GM19467 (cell line): Measurements from ENCODE around the gene RARG.

Source experiments
- ATAC-seq: cut with Tn5 transposase; IDR thresholded peaks from one replicate; pipeline ENCODE4 v1.9.1; 2021; ENCODE audit warnings: mild to moderate bottlenecking, moderate library complexity; ENCODE audit not compliant: unreplicated experiment

Gene RARG

DNA sequence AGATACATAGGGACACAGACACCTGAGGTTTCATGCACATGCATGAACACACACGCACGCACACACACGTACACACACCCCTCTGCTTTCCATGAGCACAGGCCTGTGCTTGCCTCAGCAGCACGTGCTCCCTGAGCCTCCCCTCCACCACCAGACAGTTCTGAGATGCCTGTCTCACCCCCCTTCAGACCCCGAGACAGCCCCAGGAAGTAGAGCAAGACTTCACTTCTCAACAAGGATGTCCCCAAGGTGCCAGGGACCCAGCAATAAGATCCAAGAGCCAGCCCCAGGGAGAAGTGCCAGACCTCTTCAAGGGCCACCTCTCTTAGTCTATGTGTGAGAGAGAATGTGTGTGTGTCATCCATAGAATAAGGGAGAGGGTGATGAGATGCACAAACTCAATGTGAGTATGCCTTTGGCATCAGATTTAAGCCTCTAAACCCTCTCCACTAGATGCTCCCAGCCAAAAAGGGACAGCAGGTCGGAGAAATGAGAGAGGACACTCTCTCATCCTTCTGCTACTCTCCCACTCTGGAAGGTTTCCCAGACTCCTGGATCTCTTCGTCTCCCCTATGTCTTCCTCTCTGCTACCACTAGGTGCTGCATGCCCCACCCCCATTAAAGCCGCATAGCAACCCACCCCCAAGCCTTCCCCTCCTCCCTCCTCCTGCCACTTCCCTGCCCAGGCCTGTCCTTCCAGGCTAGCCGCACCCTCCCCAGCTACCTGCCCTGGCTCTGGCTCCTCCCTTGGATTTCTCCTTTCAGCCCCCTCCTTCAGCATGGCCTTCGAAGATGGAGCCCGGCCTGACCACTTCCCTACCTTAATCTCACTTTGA lies 7.7 kb downstream of the RARG start:
- no peak for ATAC-seq

DNA sequence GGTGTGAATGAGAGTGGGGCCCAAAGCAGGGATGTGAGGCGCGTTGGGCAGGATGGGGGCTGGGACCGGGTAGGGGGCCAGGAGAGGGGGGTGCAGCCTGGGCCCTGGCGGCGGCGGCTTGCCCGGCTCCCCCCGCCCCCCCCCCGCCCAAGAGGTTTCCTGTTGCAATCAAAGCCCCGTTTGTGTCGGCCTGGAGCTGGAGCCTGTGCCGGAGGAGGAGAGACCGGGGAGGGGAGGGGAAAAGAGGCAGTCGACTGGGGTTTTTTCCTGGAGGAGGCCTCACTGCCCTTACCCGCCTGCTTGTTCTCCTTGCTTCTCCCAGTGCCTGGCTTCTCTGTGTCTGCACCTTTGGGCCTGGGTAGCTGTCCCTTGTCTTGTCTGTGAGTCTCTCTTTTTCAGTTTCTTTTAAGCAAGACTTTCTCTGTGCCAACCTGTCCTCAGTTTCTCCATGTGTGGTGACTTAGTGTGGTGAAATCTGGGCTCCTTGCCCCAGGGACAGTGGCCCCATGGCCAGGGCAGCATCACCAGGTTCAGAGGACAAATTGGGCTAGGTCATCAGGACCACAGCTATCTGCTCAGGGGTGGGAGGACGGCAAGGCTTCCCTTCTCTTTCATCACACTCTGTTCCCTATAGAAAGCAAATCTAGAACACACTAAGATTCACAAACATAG lies 8.5 kb downstream of the RARG start:
- no peak for ATAC-seq

DNA sequence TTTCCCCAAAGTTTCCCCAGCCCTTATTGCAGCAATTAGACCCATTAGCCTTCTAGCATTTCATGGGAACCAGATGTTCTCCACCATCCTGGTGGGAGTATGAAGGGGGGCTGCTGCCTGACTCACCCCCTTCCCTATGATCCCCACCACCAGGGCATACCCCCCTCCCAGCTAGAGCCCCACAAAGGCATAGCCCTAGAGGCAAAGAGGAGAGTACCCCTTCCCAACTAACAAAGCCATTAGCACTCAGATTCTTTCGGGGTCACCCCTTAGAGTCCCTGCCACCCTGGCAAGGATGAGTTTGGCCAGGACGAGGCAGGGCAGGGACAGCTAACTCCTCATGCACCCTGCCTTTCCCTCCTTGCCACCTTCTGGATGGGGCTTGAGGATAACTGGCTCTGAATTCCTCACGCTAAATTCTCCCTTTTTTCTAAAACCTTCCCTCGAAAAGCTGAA lies 9.2 kb downstream of the RARG start:
- no peak for ATAC-seq

DNA sequence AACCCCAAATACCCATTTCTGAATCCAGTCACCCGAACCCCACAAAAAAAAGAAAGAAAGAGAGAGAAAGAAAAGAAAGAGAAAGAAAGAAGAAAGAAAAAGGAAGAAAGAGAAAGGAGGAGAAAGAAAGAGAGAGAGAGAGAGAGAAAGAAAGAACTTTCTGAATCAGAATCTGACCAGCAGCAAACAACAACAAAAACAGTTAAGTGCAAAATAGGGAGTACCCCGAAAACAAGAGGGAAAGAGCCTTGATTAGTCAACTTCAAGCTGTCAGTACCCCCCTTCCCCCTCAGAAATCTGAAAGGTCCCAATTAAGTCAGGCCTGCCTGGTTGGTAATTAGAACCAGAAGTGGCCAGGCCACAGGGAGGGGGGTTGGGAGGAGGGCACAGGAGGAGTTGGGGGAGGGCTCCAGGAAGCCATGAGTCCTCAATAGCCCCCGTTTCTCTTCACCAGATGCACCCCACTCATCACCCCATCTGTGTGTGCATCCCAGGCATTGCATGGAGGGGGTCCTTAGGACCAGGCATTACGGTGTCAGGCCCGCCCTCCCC lies 9.8 kb downstream of the RARG start:
- ATAC-seq, result no peak

DNA sequence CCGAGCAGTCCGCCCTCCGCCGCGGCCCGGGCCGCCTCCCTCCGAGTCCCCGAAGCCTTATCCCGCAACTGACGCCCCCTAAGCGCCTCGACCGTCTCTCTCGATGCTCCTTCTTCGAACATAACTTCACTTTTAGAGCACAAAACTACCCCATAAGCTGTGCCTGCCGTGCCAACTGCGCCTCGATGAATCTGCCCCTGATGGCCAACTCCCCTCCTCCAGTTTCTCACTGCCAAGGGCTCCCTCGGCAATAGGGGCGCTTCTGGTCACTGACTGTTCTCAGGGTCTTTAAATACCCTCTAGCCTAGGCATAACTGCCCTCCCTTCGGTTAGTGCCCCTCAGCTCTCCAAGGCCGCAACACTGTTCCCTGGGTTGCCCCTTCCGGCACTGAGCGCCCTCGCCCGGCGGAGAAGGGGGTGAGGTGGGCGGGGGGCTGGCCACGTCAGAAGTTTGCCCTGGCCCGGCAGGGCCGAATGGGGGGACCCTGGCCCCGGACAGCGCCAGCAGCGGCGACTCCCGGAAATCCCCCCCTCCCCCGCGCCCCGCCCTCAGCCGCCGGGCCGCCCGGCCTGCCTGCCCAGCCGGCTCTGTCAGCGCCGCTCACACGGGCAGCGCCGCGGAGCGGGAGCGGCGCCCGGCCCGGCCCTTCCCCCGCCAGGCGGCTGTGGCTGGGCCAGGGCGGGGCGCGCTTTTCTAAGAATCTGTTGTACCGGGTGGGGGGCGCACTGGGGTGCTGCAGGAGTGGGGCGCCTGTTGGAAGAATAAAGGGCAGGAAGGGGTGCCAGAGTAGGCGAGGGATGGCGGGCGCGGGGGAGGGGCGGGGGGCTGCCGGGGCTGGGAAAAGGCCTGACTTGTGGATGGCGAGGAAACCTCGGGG lies 10.6 kb downstream of the RARG start:
- peak; percentile 26 for ATAC-seq

DNA sequence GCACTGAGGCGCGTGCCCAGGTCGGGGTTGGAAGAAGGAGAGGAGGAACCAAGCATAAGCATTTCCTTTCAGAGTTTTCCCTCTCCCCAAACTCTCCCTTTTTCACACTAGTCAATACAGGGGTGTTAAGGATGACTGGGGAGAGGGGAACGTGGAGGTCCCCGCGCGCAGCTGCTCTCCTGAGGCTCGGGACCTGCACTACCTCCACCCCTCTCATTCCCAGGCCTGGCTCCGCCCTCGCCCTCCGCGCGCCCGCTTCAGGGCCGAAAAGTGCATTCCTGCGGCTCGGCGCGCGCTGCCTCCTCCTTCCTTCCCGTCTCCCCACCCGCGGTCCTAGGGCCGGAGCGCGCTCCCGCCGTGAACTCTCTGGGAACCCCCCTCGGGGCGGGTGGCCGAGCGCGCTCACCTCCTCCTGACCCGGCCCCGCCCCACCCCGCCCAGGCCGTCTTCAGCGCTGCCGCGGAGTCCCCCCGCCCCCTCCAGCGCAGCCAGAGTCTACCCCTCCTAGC lies 11.3 kb downstream of the RARG start:
- peak; percentile 37 for ATAC-seq

DNA sequence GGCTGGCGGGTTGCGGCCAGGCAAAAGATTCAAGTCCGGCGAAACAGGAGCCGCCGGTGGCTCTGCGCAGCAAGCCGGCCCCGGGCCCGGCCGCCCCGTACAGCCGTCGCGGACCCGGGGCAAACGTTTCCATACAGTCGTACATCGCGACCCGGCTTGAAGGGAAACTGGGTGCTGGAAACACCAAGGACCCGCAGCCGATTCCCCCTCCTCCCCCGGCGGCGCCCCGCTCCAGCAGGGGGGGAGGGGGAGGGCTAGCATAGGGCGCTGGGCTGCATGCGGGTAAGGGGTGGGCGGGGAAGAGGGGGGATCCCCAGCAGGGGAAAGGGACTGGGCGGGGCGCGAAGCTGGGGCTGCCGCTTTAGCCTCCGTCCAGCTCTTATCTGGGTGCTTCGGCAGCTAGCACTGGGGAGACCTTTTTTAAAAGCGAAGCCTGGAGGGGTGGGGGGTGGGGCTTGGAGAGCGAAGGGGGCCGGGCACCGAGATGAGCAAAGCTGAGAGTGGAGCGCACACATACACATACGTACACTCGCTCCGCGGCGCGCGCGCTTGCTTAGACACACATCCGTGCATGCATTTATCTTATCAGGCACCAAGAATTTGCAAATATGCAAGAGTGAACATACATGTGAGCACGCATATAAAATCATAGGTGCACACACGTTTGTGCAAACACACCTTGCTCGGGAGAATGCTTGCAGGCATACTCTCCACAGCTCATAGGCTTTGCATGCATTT lies 11.9 kb downstream of the RARG start:
- ATAC-seq, result peak; percentile 26

DNA sequence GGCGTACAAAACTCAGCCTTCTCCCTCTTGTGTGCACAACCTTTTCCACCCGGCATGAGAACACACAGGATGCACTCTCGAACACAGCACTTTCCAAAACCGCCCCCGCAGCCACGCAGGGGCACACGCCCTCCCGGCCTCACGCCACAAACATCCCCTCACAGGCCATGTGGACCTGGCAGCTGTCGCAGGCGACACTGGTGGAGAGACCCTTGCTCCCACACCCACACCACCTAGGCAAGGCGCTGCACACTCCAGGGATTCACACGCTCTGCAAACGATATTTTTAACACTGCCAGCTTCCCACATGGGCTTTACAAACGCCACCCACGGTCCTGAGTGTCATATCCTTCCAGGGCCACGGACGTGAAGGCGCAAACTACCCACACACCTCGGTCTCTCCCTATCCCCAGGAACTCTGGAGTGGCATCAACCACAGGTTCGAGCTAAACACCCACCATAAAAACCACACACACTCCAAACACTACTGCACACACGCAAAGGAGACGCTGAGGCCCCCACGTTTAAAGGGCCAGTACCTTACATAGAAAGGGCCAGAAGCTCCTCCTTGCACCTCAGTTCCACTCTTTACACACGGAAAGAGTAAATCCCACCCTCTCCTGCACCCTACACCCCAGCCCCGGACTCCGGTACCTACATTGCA lies 12.6 kb downstream of the RARG start:
- no peak for ATAC-seq

DNA sequence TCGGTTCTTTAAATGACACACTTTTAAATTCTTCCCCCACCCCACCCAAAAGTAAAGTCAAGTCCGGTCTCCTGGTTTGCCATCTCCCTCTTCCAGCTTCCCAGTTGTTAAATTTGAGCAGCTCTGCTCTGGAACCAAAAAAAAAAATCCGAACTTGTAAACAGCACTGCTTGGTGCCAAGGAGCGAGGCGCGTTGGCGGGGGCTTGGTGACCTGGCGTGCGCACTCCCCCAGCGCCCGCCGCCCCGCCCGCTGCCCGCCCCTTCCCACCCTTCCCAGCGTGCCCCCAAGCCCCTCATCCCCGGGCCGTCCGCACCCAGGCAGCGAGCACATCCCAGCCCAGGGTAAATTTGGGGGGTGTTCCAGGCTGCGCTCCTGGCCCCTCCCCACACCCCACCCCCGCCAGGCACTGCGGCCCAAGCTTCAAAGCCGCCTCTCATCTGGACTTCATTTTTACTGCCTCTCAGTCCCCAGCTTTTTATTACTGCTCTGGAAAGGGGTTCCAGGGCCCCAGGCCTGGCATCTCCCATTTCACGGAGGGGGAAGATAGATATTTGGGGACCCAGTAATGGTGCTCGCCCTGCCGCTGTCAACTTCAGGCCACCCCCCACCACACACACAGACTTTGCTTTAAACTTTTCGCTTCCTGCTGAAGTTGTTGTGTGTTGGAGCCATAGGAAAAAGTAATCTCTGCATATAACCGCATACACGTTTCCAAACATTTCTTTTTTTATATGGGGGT lies 13.3 kb downstream of the RARG start:
- no peak for ATAC-seq

DNA sequence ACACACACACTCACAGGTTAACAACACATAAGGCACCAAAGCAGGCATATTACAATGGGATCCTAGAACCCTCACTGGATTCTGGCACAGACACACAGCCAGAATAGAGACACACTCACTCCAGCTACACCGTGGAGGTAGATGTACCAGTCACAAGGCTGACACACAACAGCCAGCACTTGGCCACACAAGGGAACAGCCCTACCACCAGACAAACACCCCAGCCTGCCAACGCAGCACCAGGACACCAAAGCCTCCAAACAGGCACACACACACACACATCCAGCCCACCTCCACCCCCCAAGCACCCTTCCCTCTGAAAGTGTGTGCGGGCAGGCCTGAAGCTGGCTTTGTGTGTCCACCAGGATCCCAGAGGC lies 14.1 kb downstream of the RARG start:
- no peak for ATAC-seq

DNA sequence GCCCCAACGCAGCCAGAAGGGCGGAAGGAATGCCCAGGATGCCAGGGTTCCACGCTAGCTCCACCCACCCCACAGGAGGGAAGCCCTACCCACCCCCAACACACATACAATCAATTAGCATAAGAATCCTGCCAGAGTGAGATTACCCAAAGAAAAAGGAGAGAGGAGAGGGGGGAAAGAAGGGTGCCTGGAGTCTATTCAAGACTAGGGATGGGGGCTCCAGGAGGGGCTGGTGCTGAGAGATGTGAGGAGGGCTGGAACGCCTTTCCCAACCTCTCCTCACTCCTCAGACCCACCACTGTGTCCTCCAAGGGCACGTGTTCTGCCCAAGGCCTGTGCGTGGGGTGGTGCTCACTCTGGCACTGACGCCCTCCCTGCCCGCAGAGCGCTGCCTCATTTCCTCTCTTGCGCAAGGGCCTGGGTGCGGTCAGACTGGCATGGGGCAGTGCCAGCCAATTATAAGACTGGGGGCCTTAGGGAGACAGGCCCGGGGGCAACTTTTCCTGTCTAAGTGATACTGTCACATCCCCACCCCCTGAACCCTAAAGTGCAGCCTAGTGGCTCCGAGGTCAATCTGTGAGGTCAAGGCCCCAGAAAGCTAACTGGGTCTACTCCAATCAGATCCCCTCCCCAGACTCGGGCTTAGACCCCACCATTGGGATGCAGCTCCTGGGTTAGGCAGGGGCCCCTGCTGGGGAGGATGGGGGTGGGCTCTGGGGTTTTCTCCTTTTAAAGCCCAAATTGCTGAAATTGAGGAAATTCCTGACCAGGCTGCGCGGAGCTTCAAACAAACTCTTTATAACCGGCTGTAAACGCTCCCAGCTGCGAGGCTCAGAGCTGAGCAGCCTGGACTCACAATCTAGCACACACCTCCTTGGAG lies 14.7 kb downstream of the RARG start:
- no peak for ATAC-seq

DNA sequence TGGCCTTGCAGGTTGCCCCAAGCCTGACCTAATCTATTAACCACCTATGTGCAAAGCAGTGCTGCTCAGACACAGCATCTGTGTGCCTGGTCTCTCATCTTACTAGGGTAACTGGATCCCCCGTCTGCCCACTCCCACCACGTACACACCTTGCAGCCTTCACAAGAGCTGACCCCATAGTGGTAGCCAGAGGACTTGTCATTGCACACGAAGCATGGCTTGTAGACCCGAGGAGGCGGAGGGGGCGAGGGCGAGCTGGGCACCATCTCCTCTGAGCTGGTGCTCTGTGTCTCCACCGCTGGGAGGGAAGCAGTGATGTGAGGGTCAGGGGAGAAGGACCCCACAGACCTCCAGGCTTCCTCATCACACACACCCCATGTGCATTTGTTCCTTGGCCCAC lies 16.5 kb downstream of the RARG start:
- ATAC-seq, result no peak

DNA sequence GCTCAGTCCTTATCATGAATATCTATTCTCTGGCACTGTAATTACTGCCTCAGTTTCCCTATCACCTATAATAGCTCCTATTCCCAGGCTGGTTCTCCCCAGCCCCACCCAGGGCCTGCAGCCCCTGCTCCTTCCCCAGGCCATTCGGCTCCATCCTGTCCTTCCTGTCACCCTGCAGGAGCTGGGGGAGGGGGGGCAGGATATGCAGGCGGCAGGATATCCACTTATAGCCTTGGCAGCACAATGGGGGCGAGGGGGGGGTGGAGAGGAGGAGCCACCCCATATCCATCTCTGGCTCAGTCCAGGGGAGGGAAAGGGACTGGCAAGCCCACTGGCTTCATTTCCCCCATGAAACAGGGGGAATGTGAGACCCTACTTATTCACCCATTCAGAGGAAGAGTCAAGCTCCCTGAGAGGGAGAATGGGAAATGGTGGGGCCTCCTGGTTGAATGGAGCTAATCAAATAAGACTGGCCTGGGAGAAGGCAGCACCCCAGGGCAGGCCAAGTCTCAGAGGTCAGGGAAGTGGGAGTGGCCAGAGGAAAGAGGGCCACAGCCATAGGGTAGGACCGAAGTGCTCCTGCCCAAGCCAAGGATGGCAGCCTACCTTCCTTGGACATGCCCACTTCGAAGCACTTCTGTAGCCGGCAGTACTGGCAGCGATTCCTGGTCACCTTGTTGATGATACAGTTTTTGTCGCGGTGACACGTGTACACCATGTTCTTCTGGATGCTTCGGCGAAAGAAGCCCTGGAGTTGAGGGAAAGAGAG lies 17.1 kb downstream of the RARG start:
- no peak for ATAC-seq

DNA sequence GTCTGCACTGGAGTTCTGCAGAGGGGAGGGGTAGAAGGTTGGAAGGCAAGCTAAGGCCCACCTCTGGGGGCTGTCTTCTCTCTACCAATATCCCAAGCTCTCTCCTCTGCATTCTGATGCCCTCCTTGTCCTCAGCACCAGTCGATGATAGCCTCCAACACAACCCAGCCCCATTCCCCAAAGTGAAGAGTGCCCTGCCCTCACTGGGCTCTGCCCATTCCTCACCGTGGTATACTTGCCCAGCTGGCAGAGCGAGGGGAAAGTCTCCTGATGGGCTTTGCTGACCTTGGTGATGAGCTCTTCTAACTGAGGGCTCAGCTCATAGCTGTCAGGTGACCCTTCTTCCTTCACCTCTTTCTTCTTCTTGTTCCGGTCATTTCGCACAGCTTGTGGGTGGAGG lies 17.8 kb downstream of the RARG start:
- no peak for ATAC-seq

DNA sequence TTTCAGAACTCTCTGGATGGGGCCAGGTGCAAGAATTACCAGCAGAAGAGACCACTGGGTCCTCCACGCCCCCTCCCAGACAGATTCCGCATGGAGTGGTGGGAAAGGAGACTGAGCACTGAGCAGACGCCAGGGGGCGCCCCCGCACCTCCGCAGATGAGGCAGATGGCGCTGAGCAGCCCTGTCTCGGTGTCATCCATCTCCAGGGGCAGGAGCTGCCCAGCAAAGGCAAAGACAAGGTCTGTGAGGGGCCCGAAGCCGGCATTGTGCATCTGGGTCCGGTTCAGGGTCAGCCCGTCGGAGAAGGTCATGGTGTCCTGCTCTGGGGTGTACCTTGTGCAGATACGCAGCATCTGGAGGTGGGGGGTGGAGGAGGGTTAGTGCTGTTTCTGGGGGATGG lies 18.7 kb downstream of the RARG start:
- ATAC-seq, result no peak

DNA sequence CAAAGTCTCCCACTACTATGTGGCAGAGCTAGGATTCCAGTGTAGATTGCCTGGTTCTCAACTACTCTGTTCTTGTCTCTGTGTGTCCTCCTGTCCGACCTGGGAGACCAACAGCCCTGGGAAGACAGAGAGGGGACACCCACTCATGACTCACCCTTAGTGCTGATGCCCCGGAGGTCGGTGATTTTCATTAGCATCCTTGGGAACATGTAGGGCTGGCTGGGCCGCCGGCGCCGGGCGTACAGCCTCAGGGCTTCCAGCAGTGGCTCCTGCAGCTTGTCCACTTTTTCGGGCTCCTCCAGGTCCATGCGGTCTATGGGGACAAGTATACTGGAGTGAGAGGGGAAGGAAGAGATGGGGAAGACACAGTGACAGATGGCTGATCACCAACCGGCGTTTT lies 19.1 kb downstream of the RARG start:
- ATAC-seq, result no peak
